Measurements from ENCODE around the gene FRYL. TPM values are rescaled to one million over a fixed set of nuclear protein-coding genes. Genes with fewer than 3 reads are reported as not detected.

FRYL gene
- total RNA-seq, 1 experiment from 2014 or later: 53.9 TPM

- H2AFZ ChIP-seq: no peak overlapping the region
Measured at GRCh38 chr4:48670587-48670986, 109.5 kb downstream of the FRYL start.

GRCh38 chr4:48669086-48669485 is 111.0 kb downstream of the FRYL start:
- no peak for DNase-seq
- Histone ChIP-seq H3K4me3 (no peak overlapping the region), H2AFZ (no peak overlapping the region), H3K79me2 (ENCODE audit: low read depth) (no peaks in the 10 kb centered on the region), H4K20me1 (ENCODE audit: insufficient read depth) (no peaks in the 10 kb centered on the region), H3K4me1 (replicated peaks; ENCODE audit: insufficient read depth) (peaks cover 21% of the 10 kb centered on the region), H3F3A (ENCODE audit: insufficient read depth, low read depth) (peaks cover 16% of the 10 kb centered on the region; the same call in 1 of the 2 replicates), H3K9me3 (ENCODE audit: insufficient read depth, low read depth) (no peaks in the 10 kb centered on the region), H3K4me2 (no peak overlapping the region), H3K9me2 (ENCODE audit: insufficient read depth) (no peaks in the 10 kb centered on the region), H3K27ac (no peak overlapping the region), H3K36me3 (ENCODE audit: low read depth) (no peaks in the 10 kb centered on the region), H3K27me3 (ENCODE audit: insufficient read depth, low read depth) (no peaks in the 10 kb centered on the region)
- intact Hi-C loops (cut with micrococcal nuclease; ENCODE audit: unreplicated experiment): no loop called here
- TF ChIP-seq EZH2 (IDR thresholded peaks at IDR 0.05; ENCODE audit: low read depth) (no peak), CTCF (conservative IDR thresholded peaks at IDR 0.05) (no peak)
- ChIA-PET CTCF (no interaction called here), POLR2A (ENCODE audit: unreplicated experiment) (no interaction called here)
- no TSS peak for BruUV-seq (replicated peaks)

More at GRCh38 chr4:48670587-48670986, 109.5 kb downstream of the FRYL start:
- no peak for DNase-seq
- H3K4me2 ChIP-seq: no peak overlapping the region
- BruUV-seq (replicated peaks): no TSS peak
- no peaks in the 10 kb centered on the region for H3K9me3 ChIP-seq (ENCODE audit: insufficient read depth, low read depth)
- no peaks in the 10 kb centered on the region for H3K36me3 ChIP-seq (ENCODE audit: low read depth)
- no peak overlapping the region for H3K27ac ChIP-seq
- no peaks in the 10 kb centered on the region for H3K79me2 ChIP-seq (ENCODE audit: low read depth)
- H3F3A ChIP-seq (ENCODE audit: insufficient read depth, low read depth): peaks cover 10% of the 10 kb centered on the region; the same call in 1 of the 2 replicates
- TF ChIP-seq EZH2 (IDR thresholded peaks at IDR 0.05; ENCODE audit: low read depth) (no peak), CTCF (conservative IDR thresholded peaks at IDR 0.05) (no peak)
- ChIA-PET POLR2A (ENCODE audit: unreplicated experiment) (interaction anchor here (0.6 kb wide), 1 partner anchor 54 kb away, joined by 7 read pairs; no protein-coding TSS in a partner anchor), CTCF (interaction anchor here (0.6 kb wide), 1 partner anchor 1107 kb away, joined by 3 read pairs; no protein-coding TSS in a partner anchor)
- no peak overlapping the region for H3K4me3 ChIP-seq
- no peaks in the 10 kb centered on the region for H3K9me2 ChIP-seq (ENCODE audit: insufficient read depth)
- H3K4me1 ChIP-seq (replicated peaks; ENCODE audit: insufficient read depth): peaks cover 10% of the 10 kb centered on the region
- no peaks in the 10 kb centered on the region for H3K27me3 ChIP-seq (ENCODE audit: insufficient read depth, low read depth)
- intact Hi-C loops (cut with micrococcal nuclease; ENCODE audit: unreplicated experiment): no loop called here
- no peaks in the 10 kb centered on the region for H4K20me1 ChIP-seq (ENCODE audit: insufficient read depth)

- peaks cover 21% of the 10 kb centered on the region for H3K4me1 ChIP-seq (replicated peaks; ENCODE audit: insufficient read depth)
- no peak overlapping the region for H3K4me2 ChIP-seq
- intact Hi-C loops (cut with micrococcal nuclease; ENCODE audit: unreplicated experiment): no loop called here
- DNase-seq: no peak
- no peak overlapping the region for H3K27ac ChIP-seq
- no peak overlapping the region for H3K4me3 ChIP-seq
- H3F3A ChIP-seq (ENCODE audit: insufficient read depth, low read depth): peaks cover 16% of the 10 kb centered on the region; the same call in 1 of the 2 replicates
- H3K9me2 ChIP-seq (ENCODE audit: insufficient read depth): no peaks in the 10 kb centered on the region
- no TSS peak for BruUV-seq (replicated peaks)
- no peaks in the 10 kb centered on the region for H3K27me3 ChIP-seq (ENCODE audit: insufficient read depth, low read depth)
- no peaks in the 10 kb centered on the region for H4K20me1 ChIP-seq (ENCODE audit: insufficient read depth)
- no peaks in the 10 kb centered on the region for H3K36me3 ChIP-seq (ENCODE audit: low read depth)
- no peak overlapping the region for H2AFZ ChIP-seq
- H3K9me3 ChIP-seq (ENCODE audit: insufficient read depth, low read depth): no peaks in the 10 kb centered on the region
- TF ChIP-seq EZH2 (IDR thresholded peaks at IDR 0.05; ENCODE audit: low read depth) (no peak), CTCF (conservative IDR thresholded peaks at IDR 0.05) (no peak)
- CTCF ChIA-PET: no interaction called here
- H3K79me2 ChIP-seq (ENCODE audit: low read depth): no peaks in the 10 kb centered on the region
- POLR2A ChIA-PET (ENCODE audit: unreplicated experiment): no interaction called here
Measured at GRCh38 chr4:48668254-48669017, 111.6 kb downstream of the FRYL start.

Data from PC-9 (cell line).